NCI-H82 (cell line): ENCODE data around the gene PICK1.
"Not testable (repeated sequence)": the region's sequence is repeated elsewhere in the genome, so short reads cannot be mapped to it uniquely, and the experiment has no call there.

Experiments
- DNase-seq: peaks from one replicate; lab custom pipeline; 2025; lab: John Stamatoyannopoulos, UW

PICK1 gene

DNA sequence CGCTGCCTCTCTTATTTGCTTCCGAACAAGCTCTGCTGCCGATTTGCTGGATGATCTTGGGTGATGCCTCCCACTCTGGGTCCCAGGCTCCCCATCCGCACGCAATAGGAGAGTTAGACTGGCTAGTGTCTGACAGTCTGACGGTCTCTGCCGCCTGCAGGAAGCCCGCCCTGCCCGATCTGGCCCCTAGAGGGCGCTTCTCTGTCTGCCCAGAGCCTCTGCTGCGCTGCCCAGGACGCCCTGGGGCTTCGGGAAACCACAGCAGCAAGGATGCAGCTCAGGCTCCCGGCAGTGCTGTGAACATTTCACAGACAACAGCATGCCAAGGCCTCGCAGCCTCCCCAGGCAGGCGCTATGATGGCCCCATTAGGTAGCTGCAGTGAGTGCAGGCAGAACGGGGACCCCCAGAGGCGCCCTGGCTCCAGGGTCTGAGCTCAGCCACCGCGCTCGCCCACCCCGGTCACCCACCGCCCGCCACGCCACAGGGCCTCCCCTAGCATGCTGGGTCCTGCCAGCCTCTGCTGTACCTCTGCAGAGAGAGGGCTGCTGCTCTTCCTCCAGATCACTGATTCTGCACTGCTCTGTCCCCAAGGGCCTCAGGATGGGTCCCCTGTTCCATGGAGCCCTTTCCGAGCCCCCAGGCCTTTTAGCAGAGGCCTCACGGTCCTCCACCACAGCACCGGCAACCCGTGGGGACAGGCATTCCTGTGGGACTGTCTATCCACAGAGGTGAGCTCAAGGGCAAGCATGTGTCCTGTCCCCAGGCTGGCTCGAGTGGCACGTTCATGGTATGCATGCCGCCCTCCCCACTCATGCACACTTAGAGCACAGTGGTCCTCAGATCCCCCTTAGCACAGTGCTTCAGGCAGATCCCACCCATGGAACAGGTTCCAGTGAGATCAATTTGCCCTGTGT, 57.5 kb downstream of the PICK1 start:
- peak; percentile 76 for DNase-seq

DNA sequence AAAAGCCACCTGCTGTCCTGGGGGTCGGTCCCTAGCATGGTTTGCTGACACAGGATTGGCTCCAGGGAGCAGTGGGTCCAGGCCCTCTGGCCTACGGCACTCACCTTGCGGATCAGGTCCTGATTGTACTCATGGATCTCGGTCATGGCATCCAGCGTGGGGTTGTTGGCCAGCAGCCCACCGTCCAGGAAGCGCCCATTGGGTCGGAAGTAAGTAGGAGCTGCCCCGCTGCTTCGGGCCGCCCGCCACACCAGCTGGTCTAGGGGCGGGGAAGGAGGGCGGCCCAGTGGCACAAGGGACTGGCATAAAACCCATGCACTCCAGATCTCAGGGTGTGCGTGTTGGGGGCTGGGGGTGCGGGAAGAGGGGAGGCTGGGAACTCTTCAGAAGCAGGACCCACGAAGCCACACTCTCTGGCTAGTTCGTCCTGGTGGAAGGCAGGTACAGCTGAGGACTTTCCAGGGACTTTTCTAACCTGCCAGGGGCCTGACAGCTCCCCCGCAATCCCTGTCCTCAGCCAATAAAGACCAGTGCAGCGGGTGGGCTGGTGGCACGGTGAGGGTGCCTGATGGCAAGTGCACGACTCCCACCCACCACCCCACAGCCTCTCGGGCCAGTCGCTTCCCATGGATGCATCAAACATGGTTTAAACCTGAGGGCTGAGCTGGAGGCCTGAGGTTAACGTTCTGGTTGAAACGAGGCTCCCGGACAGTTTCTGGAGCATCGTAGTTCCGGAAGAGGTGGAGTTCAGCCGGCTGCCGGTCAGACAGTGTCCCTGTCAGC, 58.4 kb downstream of the PICK1 start:
- DNase-seq: no peak

DNA sequence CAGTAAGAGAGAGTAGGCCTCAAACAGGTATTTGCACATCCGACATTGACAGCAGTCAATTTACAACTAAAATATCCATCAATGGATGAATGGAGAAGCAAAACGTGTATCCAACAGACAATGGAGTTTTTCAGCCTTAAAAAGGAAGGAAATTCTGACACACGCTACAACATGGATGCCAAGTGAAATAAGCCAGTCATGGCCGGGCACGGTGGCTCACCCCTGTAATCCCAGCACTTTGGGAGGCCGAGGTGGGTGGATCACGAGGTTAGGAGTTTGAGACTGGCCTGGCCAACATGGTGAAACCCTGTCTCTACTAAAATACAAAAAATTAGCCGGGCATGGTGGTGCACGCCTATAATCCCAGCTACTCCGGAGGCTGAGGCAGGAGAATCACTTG, 60.4 kb downstream of the PICK1 start:
- DNase-seq: not testable (repeated sequence)

DNA sequence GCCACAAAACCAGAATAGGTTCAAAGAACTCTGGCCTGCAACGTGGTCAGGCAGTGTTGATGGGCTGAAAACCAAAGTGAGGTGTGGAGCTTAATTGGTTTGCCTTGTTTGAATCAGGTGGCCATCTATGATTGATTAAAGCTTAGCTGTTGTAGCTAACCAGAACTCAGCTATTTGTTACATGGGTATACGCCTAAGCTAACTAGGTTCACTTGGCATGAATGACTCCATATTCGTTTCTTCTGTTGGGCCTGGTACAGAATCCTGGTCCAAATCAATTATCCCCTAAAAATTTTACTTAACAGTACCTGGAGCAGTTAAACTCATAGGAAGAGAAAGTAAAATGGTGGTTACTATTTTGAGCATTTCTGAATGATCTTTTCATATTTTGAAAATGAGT, 61.0 kb downstream of the PICK1 start:
- no peak for DNase-seq

DNA sequence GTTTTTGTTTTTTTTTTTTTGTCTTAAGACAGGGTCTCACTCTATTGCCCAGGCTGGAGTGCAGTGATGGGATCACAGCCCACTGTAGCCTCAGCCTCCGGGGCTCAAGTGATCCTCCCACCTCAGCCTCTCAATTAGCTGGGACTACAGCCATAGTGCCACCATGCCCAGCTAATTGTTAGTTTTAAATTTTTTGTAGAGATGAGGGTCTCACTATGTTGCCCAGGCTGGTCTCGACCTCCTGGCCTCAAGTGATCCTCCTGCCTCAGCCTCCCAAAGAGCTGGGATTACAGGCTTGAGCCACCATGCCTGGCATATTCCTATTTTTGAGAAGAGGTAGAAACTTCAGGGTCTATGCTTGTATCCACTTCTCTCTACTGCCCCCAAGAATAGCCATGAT, 61.5 kb downstream of the PICK1 start:
- DNase-seq: not testable (repeated sequence)

DNA sequence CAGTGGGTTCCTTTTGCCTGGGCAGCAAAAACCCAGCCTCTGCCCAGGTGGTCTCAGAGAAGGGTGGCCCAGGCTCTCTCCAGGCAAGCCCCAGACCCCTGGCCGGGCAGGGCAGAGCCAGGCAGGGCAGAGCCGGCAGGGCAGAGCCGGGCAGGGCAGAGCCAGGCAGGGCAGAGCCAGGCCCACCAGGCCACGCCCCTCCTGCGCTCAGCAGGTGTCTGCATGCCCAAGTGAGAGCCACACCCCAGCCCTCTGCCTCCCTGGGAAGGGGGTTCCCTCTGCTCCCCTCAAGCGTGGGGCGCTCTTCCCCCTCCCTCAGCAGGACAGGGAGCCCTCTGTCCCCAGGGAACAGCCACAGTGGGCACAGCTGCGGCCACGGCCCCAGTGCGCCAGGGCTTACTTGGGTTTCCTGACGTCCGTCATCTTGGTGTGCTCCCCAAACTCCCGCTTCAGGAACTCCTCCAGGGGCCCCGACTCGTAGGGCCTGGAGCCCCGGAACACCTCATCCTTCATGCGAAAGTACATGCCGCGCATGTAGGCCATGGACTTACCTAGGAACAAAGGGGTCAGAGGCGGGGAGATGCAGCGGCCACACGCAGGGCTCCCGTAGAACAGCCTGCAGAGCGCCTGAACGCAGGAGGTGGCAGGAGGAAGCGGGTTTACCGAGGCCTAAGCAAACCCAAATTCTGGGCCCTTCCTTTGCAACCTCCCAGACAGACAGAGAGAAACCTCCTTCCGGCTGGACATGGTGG, 63.3 kb downstream of the PICK1 start:
- DNase-seq: no peak

DNA sequence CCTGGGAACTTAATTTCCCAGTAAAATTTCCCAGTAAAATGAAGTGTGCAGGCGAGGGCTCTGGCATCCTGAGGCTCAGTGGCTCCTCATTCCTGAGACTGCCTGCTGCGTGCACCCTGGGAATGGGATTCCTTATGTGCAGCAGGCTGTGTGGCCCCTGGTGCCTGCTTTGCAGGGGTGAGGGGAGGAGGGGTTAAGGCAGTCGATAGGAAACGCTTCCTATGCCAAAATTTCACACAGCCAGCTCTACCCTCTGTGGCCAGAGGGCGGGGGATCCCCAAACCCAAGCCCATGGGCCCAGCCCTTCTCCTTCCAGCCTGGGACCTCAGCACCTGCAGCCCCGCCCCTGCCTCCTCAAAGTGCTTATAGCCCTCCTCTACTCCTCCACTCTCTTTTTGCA, 65.4 kb downstream of the PICK1 start:
- DNase-seq: no peak

DNA sequence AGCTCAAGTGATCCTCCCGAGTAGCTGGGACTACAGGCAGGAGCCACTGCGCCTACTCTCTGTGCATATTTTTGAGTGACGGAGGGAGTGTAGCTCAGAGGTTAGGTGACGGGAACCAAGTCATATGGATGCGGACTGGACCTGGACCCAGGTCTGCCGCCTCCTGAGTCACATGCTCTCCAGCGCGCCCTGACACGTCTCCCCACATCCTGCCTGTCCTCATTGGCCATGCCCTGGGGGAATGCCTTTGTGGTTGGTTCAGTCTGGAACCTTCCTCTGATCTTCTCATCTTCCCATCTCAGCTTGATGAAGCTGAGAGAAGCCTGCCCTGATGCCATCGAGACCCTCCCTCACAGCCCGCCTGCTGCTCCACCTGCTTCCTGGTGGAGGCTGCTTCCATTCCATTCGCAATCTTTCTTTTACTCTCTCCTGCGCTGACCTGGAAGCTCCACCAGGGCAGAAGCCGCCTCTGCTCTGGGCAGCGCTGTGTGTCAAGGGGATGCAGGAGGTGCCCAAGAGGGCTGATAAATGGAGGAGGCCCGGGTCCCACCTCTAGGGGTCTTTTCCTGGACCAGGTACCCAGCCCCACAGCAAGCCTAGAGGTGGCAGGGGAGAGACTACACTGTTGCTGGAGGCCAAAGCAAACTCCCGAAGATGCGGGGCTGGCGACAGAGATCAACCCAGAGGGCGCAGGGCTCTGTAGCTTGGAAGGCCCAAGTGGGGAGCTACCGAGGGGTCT, 67.2 kb downstream of the PICK1 start:
- DNase-seq: no peak

DNA sequence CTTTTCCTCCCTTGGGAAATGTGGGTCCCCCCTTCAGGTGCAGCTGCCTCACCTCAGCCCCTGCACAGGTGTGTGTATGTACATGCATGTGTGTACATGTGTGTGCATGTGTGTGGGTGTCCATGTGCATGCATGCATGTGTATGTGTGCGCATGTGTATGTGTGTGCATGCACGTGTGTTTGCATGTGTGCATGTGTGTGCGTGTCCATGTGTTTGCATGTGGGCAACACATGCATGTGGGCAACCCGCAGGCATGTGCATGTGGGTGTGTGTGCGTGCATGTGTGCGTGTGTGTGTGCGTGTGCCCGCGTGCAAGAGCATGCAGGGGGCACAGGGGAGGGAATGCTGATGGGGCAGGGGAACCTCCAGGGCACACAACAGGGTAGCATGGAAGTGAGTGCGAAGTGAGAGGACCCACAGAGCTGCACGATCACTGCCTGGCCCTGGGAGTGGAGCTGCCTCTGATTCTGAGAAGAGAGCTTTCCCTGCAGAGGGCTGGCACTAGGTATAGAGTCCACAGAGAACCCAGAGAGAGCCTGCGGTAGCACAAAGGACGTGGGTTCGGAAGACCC, 67.9 kb downstream of the PICK1 start:
- no peak for DNase-seq
